ENCODE results near the gene PHB1.
"Not testable (repeated sequence)": the region's sequence is repeated elsewhere in the genome, so short reads cannot be mapped to it uniquely, and the experiment has no call there.

Gene PHB1

GRCh38 chr17:49406421-49407061 is 8.1 kb downstream of the PHB1 start:
- DNase-seq (ENCODE audit: low read depth), result no peak

GRCh38 chr17:49404906-49405305 is 9.8 kb downstream of the PHB1 start:
- no peak for DNase-seq (ENCODE audit: low read depth)

GRCh38 chr17:49404361-49404760 is 10.3 kb downstream of the PHB1 start:
- DNase-seq (ENCODE audit: low read depth), result no peak

GRCh38 chr17:49403514-49404289 is 11.0 kb downstream of the PHB1 start:
- DNase-seq (ENCODE audit: low read depth), result no peak

GRCh38 chr17:49402706-49403105 is 12.0 kb downstream of the PHB1 start:
- no peak for DNase-seq (ENCODE audit: low read depth)

- no peak for DNase-seq (ENCODE audit: low read depth)
These were observed 12.6 kb downstream of the PHB1 start for GRCh38 chr17:49401971-49402611.

- DNase-seq (ENCODE audit: low read depth), result no peak
These were observed 14.7 kb downstream of the PHB1 start for GRCh38 chr17:49399995-49400394.

GRCh38 chr17:49397586-49397985 is 17.1 kb downstream of the PHB1 start:
- no peak for DNase-seq (ENCODE audit: low read depth)

- no peak for DNase-seq (ENCODE audit: low read depth)
These were observed 21.0 kb downstream of the PHB1 start for GRCh38 chr17:49393491-49394255.

- DNase-seq (ENCODE audit: low read depth), result no peak
These were observed 23.9 kb downstream of the PHB1 start for GRCh38 chr17:49390548-49391324.

- not testable (repeated sequence) for DNase-seq (ENCODE audit: low read depth)
These were observed 25.0 kb downstream of the PHB1 start for GRCh38 chr17:49389514-49390347.

- DNase-seq (ENCODE audit: low read depth), result no peak
These were observed 25.8 kb downstream of the PHB1 start for GRCh38 chr17:49388692-49389513.

GRCh38 chr17:49388290-49388640 is 26.4 kb downstream of the PHB1 start:
- DNase-seq (ENCODE audit: low read depth), result no peak

GRCh38 chr17:49387498-49388289 is 27.0 kb downstream of the PHB1 start:
- DNase-seq (ENCODE audit: low read depth), result no peak

GRCh38 chr17:49386373-49386772 is 28.3 kb downstream of the PHB1 start:
- DNase-seq (ENCODE audit: low read depth), result no peak

- DNase-seq (ENCODE audit: low read depth), result no peak
These were observed 29.7 kb downstream of the PHB1 start for GRCh38 chr17:49384951-49385350.

GRCh38 chr17:49383060-49383459 is 31.6 kb downstream of the PHB1 start:
- no peak for DNase-seq (ENCODE audit: low read depth)

- no peak for DNase-seq (ENCODE audit: low read depth)
These were observed 32.1 kb downstream of the PHB1 start for GRCh38 chr17:49382556-49382955.

- no peak for DNase-seq (ENCODE audit: low read depth)
These were observed 32.9 kb downstream of the PHB1 start for GRCh38 chr17:49381793-49382192.
